T-helper 17 cell (primary cell): Measurements from ENCODE around the gene PDGFA. TPM values are rescaled to one million over a fixed set of nuclear protein-coding genes. Genes with fewer than 3 reads are reported as not detected.

Experiments used
- ATAC-seq: fragments of 150-1000 bp; cut with Tn5 transposase; 2 replicates; pipeline ENCODE4 v1.10.0; 2021; ENCODE audit warnings: mild to moderate bottlenecking, moderate library complexity
- DNase-seq, 3 donors: peaks; one replicate each; pipeline versions ENCODE4 v3.0.0 to v3.0.0-alpha.2; 2020 to 2021
- H3K9me3 ChIP-seq: one replicate; pipeline ENCODE4 v1.7.0; 2013; ENCODE audit warnings: low read length, mild to moderate bottlenecking; ENCODE audit not compliant: control insufficient read depth, poor library complexity, severe bottlenecking
- H3K27ac Mint-ChIP-seq: one replicate; pipeline ENCODE4 v1.8.0; 2022; ENCODE audit warnings: mild to moderate bottlenecking, moderate library complexity, mixed read lengths
- H3K27me3 Mint-ChIP-seq: one replicate; pipeline ENCODE4 v1.8.0; 2022; ENCODE audit warnings: mixed read lengths
- H3K36me3 Mint-ChIP-seq: one replicate; pipeline ENCODE4 v1.8.0; 2022; ENCODE audit warnings: low read depth, mixed read lengths
- H3K4me1 Mint-ChIP-seq: one replicate; pipeline ENCODE4 v1.8.0; 2022; ENCODE audit warnings: mild to moderate bottlenecking, mixed read lengths
- H3K4me3 Mint-ChIP-seq: one replicate; pipeline ENCODE4 v1.8.0; 2022; ENCODE audit warnings: mild to moderate bottlenecking, moderate library complexity, mixed read lengths
- total RNA-seq, 4 donors: library from RNA in 2 of 4; stranded (reverse) in 2 of 4; gene quantifications; one replicate each; pipeline ENCODE4 v1.2.3 and lab custom pipeline; 2022 to 2026

Gene PDGFA
- total RNA-seq, 2 donors from 2014 or later = 2.0 to 20.2 TPM

DNA sequence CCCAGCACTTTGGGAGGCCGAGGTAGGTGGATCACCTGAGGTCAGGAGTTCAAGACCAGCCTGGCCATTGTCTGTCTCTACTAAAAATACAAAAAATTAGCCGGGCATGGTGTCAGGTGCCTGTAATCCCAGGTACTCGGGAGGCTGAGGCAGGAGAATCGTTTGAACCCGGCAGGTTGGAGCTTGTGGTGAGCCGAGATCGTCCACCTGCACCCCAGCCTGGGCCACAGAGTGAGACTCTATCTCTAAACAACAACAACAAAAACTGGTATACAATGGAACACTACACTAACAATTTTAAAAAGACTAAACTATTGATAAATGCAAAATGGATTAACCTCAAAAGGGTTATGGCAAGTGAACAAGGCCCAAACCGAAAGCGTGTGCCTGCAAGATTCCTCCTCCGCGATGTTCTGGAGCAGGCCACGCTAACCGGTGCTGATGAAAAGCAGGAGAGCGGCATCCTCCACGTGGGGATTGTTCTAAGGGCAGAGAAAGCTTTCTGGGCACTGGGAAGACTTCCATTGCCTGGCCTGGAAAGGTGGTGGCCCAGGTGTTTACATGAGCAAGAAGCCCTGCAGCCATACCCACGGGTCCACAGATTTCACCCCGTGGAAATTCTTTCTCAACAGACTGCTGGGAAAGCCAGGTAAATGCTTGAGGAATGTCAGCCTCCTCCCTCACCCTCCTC is 53.8 kb downstream of the PDGFA start:
- Mint-ChIP-seq H3K27me3 (peaks cover 5% of the 10 kb centered on the region), H3K4me1 (no peaks in the 10 kb centered on the region), H3K27ac (no peak overlapping the region), H3K36me3 (no peaks in the 10 kb centered on the region), H3K4me3 (no peak overlapping the region)
- ATAC-seq (no peak), DNase-seq (no peak)
- no peaks in the 10 kb centered on the region for H3K9me3 ChIP-seq

DNA sequence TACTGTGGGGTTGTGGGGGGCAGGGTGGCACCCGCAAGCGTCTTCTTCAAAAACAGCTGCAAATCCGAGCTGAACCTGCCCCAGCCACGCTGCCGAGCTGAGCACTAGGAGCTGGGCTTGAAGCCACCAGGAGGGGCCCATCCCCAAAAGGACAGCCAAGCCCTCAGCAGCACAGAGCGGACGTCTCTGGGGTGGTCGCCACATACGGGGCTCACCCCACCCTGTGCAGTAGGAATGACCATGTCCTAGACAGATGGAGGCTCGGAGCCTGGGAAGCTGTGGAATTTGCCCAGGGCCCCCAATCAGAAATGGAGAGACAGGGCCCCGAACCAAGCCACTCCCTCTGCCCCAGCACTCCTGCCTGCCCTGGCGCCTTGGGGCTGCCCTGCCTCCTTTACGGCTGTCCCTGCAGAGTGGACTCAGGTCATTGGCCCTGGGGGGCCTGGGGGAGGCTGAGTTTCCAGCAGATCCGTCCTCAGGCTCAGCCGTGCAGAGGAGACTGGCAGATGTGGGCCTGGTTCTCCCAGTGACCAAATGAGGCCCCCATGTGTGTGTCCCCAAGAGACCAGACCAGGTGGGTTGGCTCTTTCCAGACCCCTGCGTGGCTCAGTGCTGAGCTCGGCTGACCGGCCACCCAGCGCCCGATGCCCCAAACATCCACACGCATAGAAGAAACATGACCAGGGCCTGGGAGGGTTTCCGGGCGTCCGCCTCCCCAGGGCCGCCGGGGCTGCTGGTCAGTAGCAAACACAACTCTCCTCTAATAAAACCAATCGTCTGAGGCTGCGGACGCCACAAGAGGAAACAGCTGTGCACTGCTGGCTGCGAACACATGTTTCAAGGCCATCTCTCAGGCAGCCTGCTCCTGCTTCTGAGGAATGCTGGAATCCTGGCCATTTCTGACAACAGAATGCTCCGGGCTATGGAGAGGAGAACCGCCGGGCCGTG is 54.9 kb downstream of the PDGFA start:
- no peaks in the 10 kb centered on the region for H3K9me3 ChIP-seq

DNA sequence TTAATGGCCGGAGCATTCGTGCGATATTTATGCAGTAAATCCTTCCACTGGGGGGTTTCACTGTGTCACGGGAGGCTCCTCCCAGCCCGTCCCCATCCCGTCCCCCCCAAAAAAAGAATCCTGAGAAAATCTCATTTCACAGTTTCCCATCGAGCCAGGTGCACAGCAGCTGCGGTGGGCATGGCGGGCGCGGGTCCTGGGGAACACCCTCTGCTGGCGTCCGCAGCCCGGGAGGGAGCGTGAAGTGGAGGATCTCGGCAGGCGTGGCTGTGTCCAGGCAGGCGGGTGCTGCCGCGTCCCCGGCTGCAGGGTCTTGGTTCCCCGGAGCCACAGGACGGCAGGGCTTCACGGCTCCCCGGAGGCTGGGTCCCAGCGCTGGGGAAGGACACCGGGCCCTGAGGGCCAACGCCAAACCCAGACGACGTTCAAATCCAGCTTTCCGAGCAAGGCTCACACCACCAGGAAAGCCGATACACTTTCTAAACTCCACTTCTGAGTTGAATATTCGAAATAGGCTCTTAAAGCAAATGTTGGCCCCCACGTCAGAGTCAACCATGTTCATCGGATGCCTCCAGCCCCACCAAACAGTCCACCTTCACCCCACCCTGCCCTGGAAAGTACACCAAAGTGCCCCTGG is 55.7 kb downstream of the PDGFA start:
- Mint-ChIP-seq H3K27ac (no peak overlapping the region), H3K36me3 (no peaks in the 10 kb centered on the region), H3K27me3 (peaks cover 5% of the 10 kb centered on the region), H3K4me1 (no peaks in the 10 kb centered on the region), H3K4me3 (no peak overlapping the region)
- H3K9me3 ChIP-seq = no peaks in the 10 kb centered on the region
- peak in 1 of 3 donors; percentile 5 for DNase-seq
- no peak for ATAC-seq

More for the DNA sequence above, 54.9 kb downstream of the PDGFA start:
- Mint-ChIP-seq H3K27me3 (peaks cover 5% of the 10 kb centered on the region), H3K4me3 (no peak overlapping the region), H3K36me3 (no peaks in the 10 kb centered on the region), H3K27ac (no peak overlapping the region), H3K4me1 (no peaks in the 10 kb centered on the region)
- ATAC-seq (no peak), DNase-seq (no peak)

DNA sequence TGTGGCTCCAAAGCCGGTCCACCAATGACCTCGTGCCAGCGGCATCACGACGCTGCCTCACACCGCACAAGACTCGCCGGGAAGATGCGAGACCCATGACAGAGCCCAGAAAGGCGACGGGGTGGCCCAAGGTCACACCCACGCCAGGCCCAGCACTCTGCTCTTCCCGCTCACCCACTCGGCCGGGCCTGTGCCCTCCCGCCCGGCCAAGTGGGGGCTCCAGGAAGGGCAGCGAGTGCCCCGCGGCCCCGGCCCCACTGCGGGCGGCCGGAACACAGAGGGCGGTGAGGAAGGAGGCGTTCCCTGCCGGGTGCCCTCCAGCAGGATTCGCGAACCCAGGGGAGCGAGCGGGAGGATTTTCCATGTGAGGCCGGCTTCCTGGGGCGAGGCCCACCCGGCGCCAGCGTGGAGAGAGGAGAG is 56.3 kb downstream of the PDGFA start:
- Mint-ChIP-seq H3K27me3 (peaks cover 5% of the 10 kb centered on the region), H3K4me3 (no peak overlapping the region), H3K27ac (no peak overlapping the region), H3K4me1 (no peaks in the 10 kb centered on the region), H3K36me3 (no peaks in the 10 kb centered on the region)
- no peak for ATAC-seq
- H3K9me3 ChIP-seq = no peaks in the 10 kb centered on the region
- DNase-seq = peak in 1 of 3 donors; percentile 4

DNA sequence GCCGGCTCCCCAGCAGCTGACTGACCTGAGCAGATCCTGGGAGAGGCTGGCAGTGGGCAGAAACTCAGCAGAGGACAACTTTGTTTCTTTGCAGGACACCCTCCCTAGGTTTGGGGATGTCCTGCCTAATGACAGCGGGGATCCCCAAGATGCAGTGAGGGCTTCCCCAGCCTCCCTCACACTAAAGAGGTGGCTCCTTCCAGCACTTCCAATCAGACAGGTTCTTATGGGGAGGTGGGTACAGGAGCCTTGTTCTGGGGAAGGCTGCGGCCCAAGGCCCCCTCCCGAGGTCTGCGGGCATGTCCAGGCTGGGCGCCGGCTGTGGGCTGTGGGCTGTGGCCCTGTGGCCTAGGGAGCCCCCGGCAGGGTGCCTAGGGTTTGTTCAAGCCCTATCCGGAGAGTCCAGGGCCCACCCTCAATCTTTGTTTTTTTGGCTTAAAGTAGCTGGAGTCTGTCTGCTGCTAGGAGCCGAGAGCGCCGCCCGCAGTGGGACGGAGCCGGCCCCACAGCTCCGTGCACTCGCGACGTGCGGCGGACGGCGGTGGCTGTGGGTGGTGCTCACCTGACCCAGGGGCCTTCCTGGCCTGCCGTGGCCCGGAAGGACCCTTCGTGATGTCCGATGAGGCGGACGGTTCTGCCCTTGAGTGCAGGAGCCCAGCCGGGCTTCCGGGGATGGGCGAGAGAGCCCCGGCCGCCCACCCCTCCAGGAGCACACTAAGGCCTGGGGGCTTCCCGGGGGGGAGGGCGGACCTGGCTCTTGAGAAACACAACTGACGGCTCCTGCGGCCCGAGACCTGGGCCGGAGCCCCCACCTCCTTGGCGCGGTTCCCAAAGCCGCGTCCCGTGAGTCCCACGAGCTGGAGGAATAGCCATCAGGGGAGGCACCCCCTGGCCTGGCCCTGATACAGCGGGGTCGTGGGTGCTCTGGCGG is 57.2 kb downstream of the PDGFA start:
- no peaks in the 10 kb centered on the region for H3K4me1 Mint-ChIP-seq
- H3K27ac Mint-ChIP-seq = no peak overlapping the region
- no peak for DNase-seq

DNA sequence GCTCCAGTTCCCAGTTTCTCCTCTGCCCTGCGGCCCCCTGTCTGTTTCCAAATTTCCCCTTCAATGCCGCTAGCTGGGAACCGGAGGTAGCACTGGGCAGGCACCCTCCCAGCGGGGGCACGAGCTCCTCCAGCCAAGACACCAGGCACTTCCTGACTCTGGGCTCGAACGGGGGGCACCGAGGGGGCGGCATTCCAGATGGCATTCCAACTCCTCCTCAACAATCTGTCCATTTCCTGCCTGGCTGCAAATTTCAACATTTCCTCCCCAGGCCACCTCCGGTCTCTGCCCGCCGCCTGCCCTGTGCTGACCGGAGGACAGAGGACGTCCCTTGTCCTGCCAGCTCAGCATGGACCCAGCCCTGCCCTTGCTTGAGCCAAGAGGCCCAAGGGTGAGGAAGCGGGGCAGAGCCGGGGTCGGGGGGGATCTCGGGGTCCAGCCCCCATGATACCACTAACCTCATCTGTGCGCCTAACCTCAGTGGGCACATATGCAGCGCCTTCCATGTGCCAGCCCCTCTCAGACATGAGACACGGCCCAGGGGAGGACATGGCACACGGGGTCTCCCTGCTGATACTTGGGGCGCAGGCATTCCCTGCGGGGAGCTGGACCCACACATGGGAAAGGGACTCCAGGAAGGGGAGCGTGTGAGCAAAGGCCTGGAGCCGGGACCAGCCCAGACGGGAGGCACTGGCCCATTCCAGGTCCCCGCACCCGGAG is 58.0 kb downstream of the PDGFA start:
- DNase-seq = no peak
- Mint-ChIP-seq H3K36me3 (no peaks in the 10 kb centered on the region), H3K27ac (no peak overlapping the region), H3K4me1 (no peaks in the 10 kb centered on the region), H3K27me3 (peaks cover 5% of the 10 kb centered on the region), H3K4me3 (no peak overlapping the region)
- ATAC-seq = no peak
- no peaks in the 10 kb centered on the region for H3K9me3 ChIP-seq

More for the DNA sequence above, 57.2 kb downstream of the PDGFA start:
- Mint-ChIP-seq H3K27me3 (peaks cover 5% of the 10 kb centered on the region), H3K4me3 (no peak overlapping the region), H3K36me3 (no peaks in the 10 kb centered on the region)
- ATAC-seq = no peak
- no peaks in the 10 kb centered on the region for H3K9me3 ChIP-seq

DNA sequence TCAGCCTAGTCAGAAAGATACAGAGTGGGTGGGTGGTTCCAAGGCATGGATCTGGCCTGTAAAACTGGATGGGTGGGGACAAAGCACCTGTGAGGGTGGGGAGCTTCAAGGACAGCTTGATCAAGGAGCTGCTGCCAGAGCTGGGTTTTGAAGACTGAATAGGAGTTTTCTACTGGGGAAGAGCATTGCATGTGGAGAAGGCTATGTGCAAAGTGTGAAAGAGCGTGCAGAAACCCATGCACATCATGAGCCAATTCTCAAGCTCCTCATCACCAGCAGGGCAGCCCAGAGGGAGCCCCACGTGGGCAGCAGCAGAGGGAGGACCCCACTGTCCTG is 58.6 kb downstream of the PDGFA start:
- no peak overlapping the region for H3K27ac Mint-ChIP-seq
- DNase-seq (no peak), ATAC-seq (no peak)
- H3K9me3 ChIP-seq = no peaks in the 10 kb centered on the region
- H3K36me3 Mint-ChIP-seq = no peaks in the 10 kb centered on the region
- no peaks in the 10 kb centered on the region for H3K4me1 Mint-ChIP-seq
- H3K4me3 Mint-ChIP-seq = no peak overlapping the region
- H3K27me3 Mint-ChIP-seq = peaks cover 5% of the 10 kb centered on the region

DNA sequence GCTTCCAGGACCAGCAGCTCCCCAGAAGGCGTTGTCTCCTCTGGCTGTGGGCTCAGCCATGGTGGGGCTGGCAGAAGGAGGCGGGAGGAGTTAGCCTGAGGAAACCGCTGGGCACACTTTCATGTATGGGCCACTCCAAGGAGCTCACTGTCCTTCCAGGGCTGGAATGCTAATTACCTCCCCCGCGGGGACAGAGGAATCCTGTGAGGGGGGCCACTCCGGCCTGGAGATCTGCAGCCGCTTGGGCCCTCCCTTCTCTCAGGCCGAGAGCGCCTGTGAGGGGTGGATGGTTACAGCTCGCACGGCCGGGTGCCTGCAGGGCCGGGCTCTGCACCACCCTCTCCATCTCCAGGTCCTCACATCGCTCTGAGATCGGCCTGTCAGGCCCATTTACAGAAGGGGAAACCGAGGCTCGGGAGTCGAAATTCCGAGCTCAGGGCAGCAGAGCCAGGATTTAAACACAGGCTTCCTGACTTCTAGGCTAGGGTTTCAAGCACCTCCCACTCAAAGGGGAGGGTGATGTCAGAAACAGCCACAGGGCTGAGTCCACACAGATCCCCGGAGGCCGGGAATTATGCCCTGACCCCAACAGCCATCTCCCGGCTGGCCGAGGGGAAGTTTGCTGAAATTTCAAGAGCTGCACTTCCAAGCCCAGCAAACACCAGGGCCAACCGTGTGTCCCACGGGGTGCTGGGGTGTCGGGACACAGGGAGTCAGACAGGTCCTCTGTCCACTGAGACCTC is 59.1 kb downstream of the PDGFA start:
- Mint-ChIP-seq H3K4me1 (no peaks in the 10 kb centered on the region), H3K36me3 (no peaks in the 10 kb centered on the region), H3K27me3 (peaks cover 5% of the 10 kb centered on the region), H3K4me3 (no peak overlapping the region), H3K27ac (no peak overlapping the region)
- ATAC-seq (no peak), DNase-seq (no peak)
- H3K9me3 ChIP-seq = no peaks in the 10 kb centered on the region

DNA sequence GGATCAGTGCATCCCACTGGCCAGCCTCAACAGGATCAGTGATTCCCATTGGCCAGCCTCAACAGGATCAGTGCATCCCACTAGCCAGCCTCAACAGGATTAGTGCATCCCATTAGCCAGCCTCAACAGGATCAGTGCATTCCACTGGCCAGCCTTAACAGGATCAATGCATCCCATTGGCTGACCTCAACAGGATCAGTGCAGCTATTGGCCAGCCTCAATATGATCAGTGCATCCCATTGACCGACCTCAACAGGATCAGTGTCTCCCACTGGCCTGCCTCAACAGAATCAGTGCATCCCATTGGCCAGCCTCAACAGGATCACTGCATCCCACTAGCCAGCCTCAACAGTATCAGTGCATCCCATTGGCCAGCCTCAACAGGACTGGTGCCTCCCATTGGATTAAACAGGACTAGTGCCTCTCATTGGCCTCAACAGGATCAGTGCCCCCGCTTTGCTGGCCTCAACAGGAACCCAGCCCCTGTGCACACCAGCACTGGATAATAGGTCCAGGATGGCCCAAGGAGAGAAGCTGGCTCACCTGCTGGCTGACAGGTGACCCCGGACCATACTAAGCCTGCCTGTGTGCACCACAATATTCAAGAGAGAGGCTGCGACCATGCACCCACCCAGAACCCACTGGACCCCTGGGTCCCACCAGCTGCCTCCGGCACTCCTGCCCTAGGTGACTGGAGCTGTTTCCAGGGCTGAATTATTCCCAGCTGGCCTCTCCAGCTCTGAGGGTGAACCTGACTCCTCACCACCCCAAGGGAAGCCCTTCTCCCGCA is 59.9 kb downstream of the PDGFA start:
- no peaks in the 10 kb centered on the region for H3K36me3 Mint-ChIP-seq
- H3K27me3 Mint-ChIP-seq = peaks cover 5% of the 10 kb centered on the region
- no peak overlapping the region for H3K27ac Mint-ChIP-seq
- no peaks in the 10 kb centered on the region for H3K9me3 ChIP-seq
- H3K4me1 Mint-ChIP-seq = no peaks in the 10 kb centered on the region
- ATAC-seq = no peak
- DNase-seq = no peak
- H3K4me3 Mint-ChIP-seq = no peak overlapping the region

DNA sequence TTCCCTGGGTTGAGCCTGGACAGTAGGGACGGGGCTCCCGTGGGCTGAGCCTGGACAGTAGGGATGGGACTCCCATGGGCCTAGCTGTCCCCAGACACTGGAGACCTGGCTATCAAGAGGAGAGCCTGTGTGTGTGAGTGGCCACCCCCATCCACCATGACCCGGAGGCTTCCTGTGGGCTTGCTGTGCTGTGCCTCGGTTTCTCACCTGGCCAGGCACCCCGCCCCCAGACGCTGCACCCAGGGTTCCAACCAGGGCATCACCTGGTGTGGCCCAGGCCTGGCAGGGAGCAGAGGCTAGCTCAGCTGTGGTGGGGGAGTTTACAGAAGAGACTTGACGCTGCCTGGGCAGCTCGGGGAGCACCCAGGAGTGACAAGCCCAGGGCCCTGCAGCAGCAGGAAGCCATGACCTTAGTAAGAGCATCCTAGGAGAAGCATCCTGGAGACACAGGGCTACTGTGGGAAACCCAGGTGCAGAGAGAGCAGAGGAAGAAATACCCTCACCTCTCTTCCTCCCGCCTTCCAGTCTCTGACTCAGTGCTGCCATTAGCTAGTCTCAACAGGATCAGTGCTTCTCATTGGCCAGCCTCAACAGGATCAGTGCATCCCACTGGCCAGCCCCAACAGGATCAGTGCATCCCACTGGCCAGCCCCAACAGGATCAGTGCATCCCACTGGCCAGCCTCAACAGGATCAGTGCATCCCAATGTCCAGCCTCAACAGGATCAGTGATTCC is 61.0 kb downstream of the PDGFA start:
- peaks cover 6% of the 10 kb centered on the region for H3K27me3 Mint-ChIP-seq
- no peaks in the 10 kb centered on the region for H3K36me3 Mint-ChIP-seq
- no peak overlapping the region for H3K4me3 Mint-ChIP-seq
- no peaks in the 10 kb centered on the region for H3K9me3 ChIP-seq
- ATAC-seq (no peak), DNase-seq (no peak)
- no peaks in the 10 kb centered on the region for H3K4me1 Mint-ChIP-seq
- no peak overlapping the region for H3K27ac Mint-ChIP-seq
